Upper lobe of left lung (tissue), 4 donors: ENCODE data around the gene DNAH9.

Experiments
- EP300 ChIP-seq, 4 donors: sonication (generic); formaldehyde crosslinking; IDR thresholded peaks; one replicate each; pipeline ENCODE4 v1.5.1; 2017; ENCODE audit warnings: antibody characterized with exemption in 4 of 4, control low read depth in 2 of 4
- POLR2A ChIP-seq, 4 donors: fragments of 450-650 bp; IDR thresholded peaks; one replicate each; pipeline ENCODE4 v1.5.1; 2016 to 2017; ENCODE audit warnings: antibody characterized with exemption in 4 of 4, mild to moderate bottlenecking in 2 of 4
- POLR2AphosphoS5 ChIP-seq, 2 donors: sonication (generic); formaldehyde crosslinking; IDR thresholded peaks; one replicate each; pipeline ENCODE4 v1.5.1; 2017; ENCODE audit warnings: antibody characterized with exemption in 2 of 2
- TF ChIP-seq, protein P1 (sequence below), 6 experiments: fragments of 450-650 bp in 4 of 6; fragments of 200-600 bp in 2 of 6; sonication (generic) in 2 of 6; IDR thresholded peaks; one replicate each; pipeline ENCODE4 v1.5.1; 2016 to 2019; ENCODE audit warnings: antibody characterized with exemption in 6 of 6

DNA sequence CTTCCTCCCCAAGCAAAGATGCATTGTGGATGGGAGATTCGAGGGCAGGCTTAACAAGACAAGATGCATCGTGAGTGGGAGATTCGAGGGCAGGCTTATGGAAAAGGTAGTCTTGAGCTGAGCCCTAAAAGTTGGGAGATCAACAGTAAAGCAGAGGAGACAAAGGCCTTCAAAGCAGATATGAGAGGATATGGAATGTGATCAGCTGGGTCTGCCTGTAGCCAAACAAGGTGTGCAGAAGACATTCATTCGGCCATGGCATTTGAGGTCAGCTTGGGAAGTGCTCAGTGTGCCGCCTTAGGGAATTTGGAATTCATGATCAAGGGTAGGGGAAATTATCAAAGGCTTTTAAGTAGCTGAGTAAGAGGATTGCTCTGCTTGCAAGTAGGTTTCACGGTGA is 39.5 kb downstream of the DNAH9 start:
- TF ChIP-seq, protein P1, sequence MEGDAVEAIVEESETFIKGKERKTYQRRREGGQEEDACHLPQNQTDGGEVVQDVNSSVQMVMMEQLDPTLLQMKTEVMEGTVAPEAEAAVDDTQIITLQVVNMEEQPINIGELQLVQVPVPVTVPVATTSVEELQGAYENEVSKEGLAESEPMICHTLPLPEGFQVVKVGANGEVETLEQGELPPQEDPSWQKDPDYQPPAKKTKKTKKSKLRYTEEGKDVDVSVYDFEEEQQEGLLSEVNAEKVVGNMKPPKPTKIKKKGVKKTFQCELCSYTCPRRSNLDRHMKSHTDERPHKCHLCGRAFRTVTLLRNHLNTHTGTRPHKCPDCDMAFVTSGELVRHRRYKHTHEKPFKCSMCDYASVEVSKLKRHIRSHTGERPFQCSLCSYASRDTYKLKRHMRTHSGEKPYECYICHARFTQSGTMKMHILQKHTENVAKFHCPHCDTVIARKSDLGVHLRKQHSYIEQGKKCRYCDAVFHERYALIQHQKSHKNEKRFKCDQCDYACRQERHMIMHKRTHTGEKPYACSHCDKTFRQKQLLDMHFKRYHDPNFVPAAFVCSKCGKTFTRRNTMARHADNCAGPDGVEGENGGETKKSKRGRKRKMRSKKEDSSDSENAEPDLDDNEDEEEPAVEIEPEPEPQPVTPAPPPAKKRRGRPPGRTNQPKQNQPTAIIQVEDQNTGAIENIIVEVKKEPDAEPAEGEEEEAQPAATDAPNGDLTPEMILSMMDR (IDR thresholded peaks at IDR 0.05): no peak
- no peak for TF ChIP-seq POLR2A (IDR thresholded peaks at IDR 0.05)
- TF ChIP-seq POLR2AphosphoS5 (IDR thresholded peaks at IDR 0.05): no peak
- no peak for TF ChIP-seq EP300 (IDR thresholded peaks at IDR 0.05)
